ENCODE results near the gene SELENOI. TPM values are rescaled to one million over a fixed set of nuclear protein-coding genes. Genes with fewer than 3 reads are reported as not detected.

SELENOI gene
- total RNA-seq, 1 donor from 2014 or later: 13.4 TPM

GRCh38 chr2:26312471-26312870, 33.5 kb upstream of the SELENOI start:
- Histone ChIP-seq H3K9me3 (no peaks in the 10 kb centered on the region), H3K4me1 (no peaks in the 10 kb centered on the region), H3K27me3 (ENCODE audit: low read depth) (no peaks in the 10 kb centered on the region), H3K4me3 (no peak overlapping the region), H3K36me3 (no peaks in the 10 kb centered on the region), H3K27ac (no peak overlapping the region)
- DNase-seq (no peak), ATAC-seq (no peak)
- TF ChIP-seq CTCF (IDR thresholded peaks at IDR 0.05): no peak
- intact Hi-C loops (cut with DNase I): no loop called here

- ATAC-seq (no peak), DNase-seq (no peak)
- H3K4me3 ChIP-seq: no peak overlapping the region
- no peaks in the 10 kb centered on the region for H3K4me1 ChIP-seq
- TF ChIP-seq CTCF (IDR thresholded peaks at IDR 0.05): no peak
- H3K27ac ChIP-seq: no peak overlapping the region
- H3K9me3 ChIP-seq: no peaks in the 10 kb centered on the region
- intact Hi-C loops (cut with DNase I): no loop called here
- H3K36me3 ChIP-seq: no peaks in the 10 kb centered on the region
- no peaks in the 10 kb centered on the region for H3K27me3 ChIP-seq (ENCODE audit: low read depth)
Measured at GRCh38 chr2:26313446-26313845, 32.5 kb upstream of the SELENOI start.

- Histone ChIP-seq H3K9me3 (no peaks in the 10 kb centered on the region), H3K4me3 (no peak overlapping the region), H3K36me3 (no peaks in the 10 kb centered on the region), H3K27ac (no peak overlapping the region), H3K4me1 (no peaks in the 10 kb centered on the region), H3K27me3 (ENCODE audit: low read depth) (no peaks in the 10 kb centered on the region)
- intact Hi-C loops (cut with DNase I): no loop called here
- no peak for DNase-seq
- no peak for TF ChIP-seq CTCF (IDR thresholded peaks at IDR 0.05)
- ATAC-seq: no peak
Measured at GRCh38 chr2:26314243-26314642, 31.7 kb upstream of the SELENOI start.

- Histone ChIP-seq H3K4me3 (no peak overlapping the region), H3K9me3 (no peaks in the 10 kb centered on the region), H3K36me3 (no peaks in the 10 kb centered on the region), H3K27me3 (ENCODE audit: low read depth) (no peaks in the 10 kb centered on the region), H3K4me1 (no peaks in the 10 kb centered on the region), H3K27ac (no peak overlapping the region)
- ATAC-seq (no peak), DNase-seq (no peak)
- TF ChIP-seq CTCF (IDR thresholded peaks at IDR 0.05): no peak
- intact Hi-C loops (cut with DNase I): no loop called here
Measured at GRCh38 chr2:26316041-26316440, 29.9 kb upstream of the SELENOI start.

GRCh38 chr2:26316845-26317244, 29.1 kb upstream of the SELENOI start:
- Histone ChIP-seq H3K9me3 (no peaks in the 10 kb centered on the region), H3K27me3 (ENCODE audit: low read depth) (no peaks in the 10 kb centered on the region), H3K27ac (no peak overlapping the region), H3K36me3 (no peaks in the 10 kb centered on the region), H3K4me3 (no peak overlapping the region), H3K4me1 (no peaks in the 10 kb centered on the region)
- intact Hi-C loops (cut with DNase I): no loop called here
- no peak for TF ChIP-seq CTCF (IDR thresholded peaks at IDR 0.05)
- DNase-seq (no peak), ATAC-seq (no peak)

All from lower lobe of right lung (tissue), 2 donors.